ENCODE data around the gene TMC6. TPM values are rescaled to one million over a fixed set of nuclear protein-coding genes. Genes with fewer than 3 reads are reported as not detected.

TMC6 gene
- total and polyA plus RNA-seq, 2 of the 4 experiments (the other 2 are of a cell fraction): 0.19 TPM; not detected in 1

DNA sequence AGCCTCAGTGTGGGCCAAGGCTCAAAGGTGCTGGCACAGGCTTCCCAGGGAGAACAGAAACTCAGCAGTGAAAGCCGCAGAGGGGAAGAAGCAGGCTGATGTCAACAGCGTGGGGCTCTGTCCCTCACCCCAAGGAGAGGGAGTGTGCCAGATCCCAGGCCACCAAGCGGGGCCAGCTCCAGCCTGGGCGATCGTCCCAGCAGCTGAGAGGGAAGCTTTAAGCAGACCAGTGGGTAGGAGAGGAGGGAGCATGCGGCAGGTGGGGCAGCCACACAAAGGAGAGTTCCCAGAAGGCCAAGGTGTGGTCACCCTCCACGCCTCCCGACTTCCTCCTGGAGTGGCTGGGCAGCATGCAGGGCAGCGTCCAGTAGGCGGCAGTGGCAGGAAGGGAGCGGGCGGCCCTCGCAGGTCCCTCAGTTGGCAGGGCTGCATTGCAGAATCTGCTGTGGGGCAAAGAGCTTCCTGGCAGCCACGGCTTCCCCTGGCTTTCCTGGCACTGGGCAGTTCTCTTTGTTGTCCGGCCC, 45.9 kb upstream of the TMC6 start:
- no peak overlapping the region for H2BK5ac ChIP-seq (ENCODE audit: low read depth, low read length, poor library complexity, severe bottlenecking)
- peaks cover 13% of the 10 kb centered on the region for H3K4me1 ChIP-seq (ENCODE audit: control insufficient read depth, insufficient read depth, low read length)
- H2AK5ac ChIP-seq (ENCODE audit: low read depth, low read length): no peak overlapping the region
- no peak overlapping the region for H2BK120ac ChIP-seq (ENCODE audit: low read depth, low read length)
- no peak overlapping the region for H3K18ac ChIP-seq (ENCODE audit: low read depth, low read length)
- H3K27me3 ChIP-seq (ENCODE audit: control insufficient read depth, insufficient read depth, low read length): no peaks in the 10 kb centered on the region
- no peak overlapping the region for H3K4me2 ChIP-seq (ENCODE audit: low read depth, low read length)
- no peak overlapping the region for H2BK15ac ChIP-seq (ENCODE audit: low read depth, low read length)
- H3K9me1 ChIP-seq (ENCODE audit: insufficient read depth, low read length): peaks cover 8% of the 10 kb centered on the region; the same call in 1 of the 2 replicates
- H3K27ac ChIP-seq (ENCODE audit: insufficient read depth, low read length): no peak overlapping the region
- no peak overlapping the region for H2AK9ac ChIP-seq (replicated peaks; ENCODE audit: low read depth, low read length, poor library complexity)
- no peak overlapping the region for H3K23ac ChIP-seq (ENCODE audit: low read depth, low read length)
- H3K79me1 ChIP-seq (ENCODE audit: low read depth in 1 of 2, low read length in 2 of 2): peaks cover 3 to 36% of the 10 kb centered on the region in 2 experiments; a peak in 2 of 4 replicates
- no peak overlapping the region for H3K4me3 ChIP-seq (ENCODE audit: insufficient read depth, low read depth, low read length)
- no peak overlapping the region for H3K9ac ChIP-seq (ENCODE audit: low read depth, low read length)
- dilution Hi-C loops (cut with HindIII; ENCODE audit: low sequenced_read_pairs, unreplicated experiment) (no loop called here), in situ Hi-C loops (cut with MboI; ENCODE audit: low sequenced_read_pairs) (no loop called here), intact Hi-C loops (cut with micrococcal nuclease) (no loop called here)
- H3K14ac ChIP-seq (replicated peaks; ENCODE audit: low read depth, low read length): no peak overlapping the region
- H3K4ac ChIP-seq (ENCODE audit: low read depth, low read length): no peak overlapping the region
- ChIA-PET CTCF (no interaction called here), POLR2A (ENCODE audit: unreplicated experiment) (no interaction called here)
- H4K5ac ChIP-seq (ENCODE audit: low read depth, low read length): no peak overlapping the region
- no peak for ATAC-seq (ENCODE audit: low read depth)
- H3K56ac ChIP-seq (ENCODE audit: extremely low read depth, insufficient read depth, low read length): no peak overlapping the region
- no peaks in the 10 kb centered on the region; the same call in 1 of the 2 replicates for H3K36me3 ChIP-seq (ENCODE audit: control insufficient read depth, insufficient read depth, low read length)
- TF ChIP-seq, protein P1, sequence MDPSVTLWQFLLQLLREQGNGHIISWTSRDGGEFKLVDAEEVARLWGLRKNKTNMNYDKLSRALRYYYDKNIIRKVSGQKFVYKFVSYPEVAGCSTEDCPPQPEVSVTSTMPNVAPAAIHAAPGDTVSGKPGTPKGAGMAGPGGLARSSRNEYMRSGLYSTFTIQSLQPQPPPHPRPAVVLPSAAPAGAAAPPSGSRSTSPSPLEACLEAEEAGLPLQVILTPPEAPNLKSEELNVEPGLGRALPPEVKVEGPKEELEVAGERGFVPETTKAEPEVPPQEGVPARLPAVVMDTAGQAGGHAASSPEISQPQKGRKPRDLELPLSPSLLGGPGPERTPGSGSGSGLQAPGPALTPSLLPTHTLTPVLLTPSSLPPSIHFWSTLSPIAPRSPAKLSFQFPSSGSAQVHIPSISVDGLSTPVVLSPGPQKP (IDR thresholded peaks at IDR 0.05; ENCODE audit: borderline replicate concordance, low read depth, low read length): no peak
- TF ChIP-seq, protein P2, sequence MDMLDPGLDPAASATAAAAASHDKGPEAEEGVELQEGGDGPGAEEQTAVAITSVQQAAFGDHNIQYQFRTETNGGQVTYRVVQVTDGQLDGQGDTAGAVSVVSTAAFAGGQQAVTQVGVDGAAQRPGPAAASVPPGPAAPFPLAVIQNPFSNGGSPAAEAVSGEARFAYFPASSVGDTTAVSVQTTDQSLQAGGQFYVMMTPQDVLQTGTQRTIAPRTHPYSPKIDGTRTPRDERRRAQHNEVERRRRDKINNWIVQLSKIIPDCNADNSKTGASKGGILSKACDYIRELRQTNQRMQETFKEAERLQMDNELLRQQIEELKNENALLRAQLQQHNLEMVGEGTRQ (IDR thresholded peaks at IDR 0.05; ENCODE audit: low read depth, low read length): no peak
- TF ChIP-seq BHLHE40 (IDR thresholded peaks at IDR 0.05; ENCODE audit: low read depth, low read length): no peak
- no peak for TF ChIP-seq MAFK (IDR thresholded peaks at IDR 0.05; ENCODE audit: low read depth, low read length)
- TF ChIP-seq RAD21 (IDR thresholded peaks at IDR 0.05; ENCODE audit: low read length): no peak
- no peak for TF ChIP-seq MAZ (IDR thresholded peaks at IDR 0.05; ENCODE audit: borderline replicate concordance, low read depth, low read length)
- TF ChIP-seq RCOR1 (IDR thresholded peaks at IDR 0.05; ENCODE audit: insufficient replicate concordance, low read length): no peak
- no peak for TF ChIP-seq RFX5 (IDR thresholded peaks at IDR 0.05; ENCODE audit: low read depth, low read length)
- TF ChIP-seq FOS (IDR thresholded peaks at IDR 0.05; ENCODE audit: low read depth, low read length): no peak
- TF ChIP-seq NFE2L2 (IDR thresholded peaks at IDR 0.05; ENCODE audit: low read depth, low read length): no peak
- H2BK20ac ChIP-seq (ENCODE audit: low read depth, low read length): no peak overlapping the region
- no peaks in the 10 kb centered on the region for H3K9me3 ChIP-seq (ENCODE audit: control insufficient read depth, insufficient read depth, low read length)
- peaks cover 6% of the 10 kb centered on the region; the same call in 1 of the 2 replicates for H4K20me1 ChIP-seq (ENCODE audit: insufficient read depth, low read length)
- H4K91ac ChIP-seq (ENCODE audit: insufficient read depth, low read depth, low read length): no peak overlapping the region
- no peak overlapping the region for H4K8ac ChIP-seq (ENCODE audit: low read depth in 2 of 2, low read length in 2 of 2)
- no peak for DNase-seq
- WGBS, 2 experiments (ENCODE audit: extremely low coverage in 2 of 2, insufficient read length in 1 of 2): 92% methylated on average over 6 of the region's 15 CpGs; no CpG with 5 or more reads in 1 of the 2 experiments
- no TSS peak for BruUV-seq (replicated peaks)
- H2AFZ ChIP-seq (replicated peaks; ENCODE audit: low read length, poor library complexity): no peak overlapping the region

All from IMR-90 (cell line).